Activated naive CD4-positive, alpha-beta T cell treated with anti-CD3 and anti-CD28 coated beads for 36 hours (primary cell): Measurements from ENCODE around the gene ALG1L2. TPM values are rescaled to one million over a fixed set of nuclear protein-coding genes. Genes with fewer than 3 reads are reported as not detected.
"Not testable (repeated sequence)": the region's sequence is repeated elsewhere in the genome, so short reads cannot be mapped to it uniquely, and the experiment has no call there.

Experiments used
- CTCF ChIA-PET: fragments of 350-600 bp; sonication (Branson Sonifier 250); formaldehyde crosslinking; loops from one replicate; lab custom pipeline; 2021; ENCODE audit warnings: antibody characterized with exemption; lab: Charles Lee
- DNase-seq: peaks from one replicate; pipeline ENCODE4 v3.0.0-alpha.2; 2020
- H3K27ac Mint-ChIP-seq: one replicate; pipeline ENCODE4 v1.8.0; 2021; ENCODE audit warnings: mild to moderate bottlenecking, mixed read lengths
- H3K27me3 Mint-ChIP-seq: one replicate; pipeline ENCODE4 v1.8.0; 2021; ENCODE audit warnings: low read depth, mixed read lengths
- H3K36me3 Mint-ChIP-seq: one replicate; pipeline ENCODE4 v1.8.0; 2021; ENCODE audit warnings: low read depth, mixed read lengths
- H3K4me1 Mint-ChIP-seq: one replicate; pipeline ENCODE4 v1.8.0; 2021; ENCODE audit warnings: low read depth, mixed read lengths
- H3K4me3 Mint-ChIP-seq: one replicate; pipeline ENCODE4 v1.8.0; 2021; ENCODE audit warnings: mild to moderate bottlenecking, moderate library complexity, mixed read lengths
- H3K9me3 Mint-ChIP-seq: one replicate; pipeline ENCODE4 v1.8.0; 2021; ENCODE audit warnings: mixed read lengths
- intact Hi-C: fragments of 100-400 bp; cut with micrococcal nuclease; formaldehyde crosslinking; loops from one replicate; pipeline ENCODE4 v1.15.1; 2023
- total RNA-seq, 2 experiments: library from RNA; stranded (reverse); gene quantifications; one replicate each; pipeline ENCODE4 v1.2.3, GENCODE V29; 2021

The ALG1L2 gene
- total RNA-seq, 2 experiments from 2014 or later, result not detected

DNA sequence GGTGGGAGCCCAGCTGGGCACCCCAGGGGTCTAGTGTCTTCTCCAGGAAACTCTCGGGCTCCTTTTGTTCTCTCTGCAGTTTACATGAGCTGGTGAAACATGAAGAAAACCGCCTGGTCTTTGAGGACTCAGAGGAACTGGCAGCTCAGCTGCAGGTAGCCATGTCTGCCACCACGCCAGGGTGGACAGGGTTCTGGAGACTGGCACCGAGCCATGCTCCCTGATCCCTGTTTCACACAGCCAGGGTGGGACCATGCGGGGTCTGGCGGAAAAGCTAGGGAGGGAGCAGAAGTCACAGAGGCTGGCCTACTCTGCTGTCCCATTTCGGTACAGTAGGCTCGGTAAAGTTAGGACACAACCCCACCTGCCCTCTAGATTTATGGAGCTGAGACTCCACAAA is 15.5 kb downstream of the ALG1L2 start:
- H3K36me3 Mint-ChIP-seq, H3K27ac Mint-ChIP-seq, H3K9me3 Mint-ChIP-seq, DNase-seq, H3K27me3 Mint-ChIP-seq, H3K4me3 Mint-ChIP-seq: not testable (repeated sequence)
- intact Hi-C loops, result loop anchor here (2.0 to 5.0 kb wide), 2 partner anchors 154 to 470 kb away; no protein-coding TSS in a partner anchor
- H3K4me1 Mint-ChIP-seq, result peaks cover 23% of the 10 kb centered on the region
- CTCF ChIA-PET, result interaction anchor here (0.7 to 6.4 kb wide), 5 partner anchors 57 to 156 kb away, joined by 3 to 24 read pairs (median 5); no protein-coding TSS in a partner anchor

DNA sequence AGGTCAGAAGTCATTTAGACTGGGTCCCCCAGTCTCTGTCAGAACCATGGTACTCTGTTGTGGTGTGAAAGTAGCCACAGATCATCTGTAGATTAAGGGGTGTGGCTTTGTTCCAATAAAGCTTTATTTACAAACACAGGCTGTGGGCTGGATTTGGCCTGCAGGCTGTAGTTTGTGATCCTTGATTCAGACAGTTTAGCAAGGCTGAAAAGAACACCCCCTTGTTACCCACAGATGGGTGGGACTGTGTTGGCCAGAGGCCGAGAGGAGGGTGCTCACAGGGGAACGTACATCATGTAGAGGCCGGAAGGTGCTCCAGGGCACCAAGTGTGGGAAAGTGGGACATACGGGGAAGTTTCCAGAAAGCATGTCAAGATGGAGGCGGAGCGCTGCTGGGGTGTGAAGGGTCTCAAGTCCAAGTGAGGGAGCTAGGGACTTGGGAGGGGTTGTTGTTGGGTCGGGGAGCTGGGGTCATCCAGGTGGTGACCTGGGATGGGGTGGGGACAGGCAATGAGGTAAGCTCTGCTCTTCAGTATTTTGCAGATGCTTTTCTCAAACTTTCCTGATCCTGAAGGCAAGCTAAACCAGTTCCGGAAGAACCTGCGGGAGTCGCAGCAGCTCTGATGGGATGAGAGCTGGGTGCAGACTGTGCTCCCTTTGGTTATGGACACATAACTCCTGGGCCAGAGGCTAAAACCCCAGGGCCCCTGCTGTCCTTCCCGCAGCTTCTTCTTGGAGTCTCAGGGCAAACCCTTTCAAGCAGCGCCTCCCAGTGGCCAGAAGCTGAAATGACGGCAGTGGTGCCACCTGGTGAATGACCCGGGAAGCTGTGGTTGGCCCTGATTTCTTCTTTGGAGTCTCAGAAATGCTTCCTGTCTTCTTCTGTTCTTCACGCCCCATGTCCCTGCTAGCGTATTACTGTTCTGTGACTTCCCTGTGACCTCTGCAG is 16.3 kb downstream of the ALG1L2 start:
- not testable (repeated sequence) for H3K4me3 Mint-ChIP-seq, H3K27ac Mint-ChIP-seq, H3K27me3 Mint-ChIP-seq, H3K36me3 Mint-ChIP-seq, DNase-seq, H3K9me3 Mint-ChIP-seq
- intact Hi-C loops, result loop anchor here (1.0 to 5.0 kb wide), 3 partner anchors 72 to 471 kb away; no protein-coding TSS in a partner anchor
- CTCF ChIA-PET, result interaction anchor here (0.9 to 6.4 kb wide), 5 partner anchors 10 to 157 kb away, joined by 3 to 24 read pairs (median 5); no protein-coding TSS in a partner anchor
- peaks cover 23% of the 10 kb centered on the region for H3K4me1 Mint-ChIP-seq

DNA sequence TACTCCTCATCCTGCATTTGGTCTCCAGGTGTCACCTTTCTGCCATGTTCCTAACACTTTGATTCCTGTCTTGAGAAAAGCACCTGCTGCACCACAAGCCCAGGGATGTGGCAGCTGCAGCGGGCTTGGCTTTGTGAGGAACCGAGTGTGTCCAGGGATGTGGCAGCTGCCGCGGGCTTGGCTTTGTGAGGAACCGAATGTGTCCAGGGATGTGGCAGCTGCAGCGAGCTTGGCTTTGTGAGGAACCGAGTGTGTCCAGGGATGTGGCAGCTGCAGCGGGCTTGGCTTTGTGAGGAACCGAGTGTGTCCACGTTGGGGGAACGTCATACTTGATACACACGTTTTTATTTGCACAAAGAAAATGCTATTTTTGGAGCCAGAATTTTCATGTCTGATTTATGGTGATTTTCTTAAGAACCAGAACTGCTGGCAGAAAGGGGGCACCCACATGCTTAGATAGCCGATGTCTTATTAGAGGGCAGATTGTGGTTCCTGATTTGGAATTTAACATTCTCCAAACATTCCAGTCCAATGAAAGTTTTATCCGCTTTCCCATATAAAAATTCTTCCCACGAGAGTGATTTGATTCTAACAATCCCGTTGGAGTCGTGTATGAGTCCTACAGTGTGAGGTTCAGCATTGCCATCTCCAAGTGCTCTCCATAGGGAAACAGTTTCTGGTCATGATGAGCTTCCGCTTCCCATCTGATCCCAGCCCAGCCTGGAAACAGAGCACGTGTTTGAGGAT is 17.2 kb downstream of the ALG1L2 start:
- intact Hi-C loops, result loop anchor here (1.0 to 5.0 kb wide), 2 partner anchors 73 to 472 kb away; no protein-coding TSS in a partner anchor
- not testable (repeated sequence) for H3K9me3 Mint-ChIP-seq, H3K27ac Mint-ChIP-seq, H3K4me3 Mint-ChIP-seq, H3K27me3 Mint-ChIP-seq, H3K36me3 Mint-ChIP-seq, DNase-seq
- peaks cover 14% of the 10 kb centered on the region for H3K4me1 Mint-ChIP-seq
- CTCF ChIA-PET, result interaction anchor here (1.3 to 6.4 kb wide), 2 partner anchors 157 to 158 kb away, joined by 6 to 24 read pairs; no protein-coding TSS in a partner anchor

DNA sequence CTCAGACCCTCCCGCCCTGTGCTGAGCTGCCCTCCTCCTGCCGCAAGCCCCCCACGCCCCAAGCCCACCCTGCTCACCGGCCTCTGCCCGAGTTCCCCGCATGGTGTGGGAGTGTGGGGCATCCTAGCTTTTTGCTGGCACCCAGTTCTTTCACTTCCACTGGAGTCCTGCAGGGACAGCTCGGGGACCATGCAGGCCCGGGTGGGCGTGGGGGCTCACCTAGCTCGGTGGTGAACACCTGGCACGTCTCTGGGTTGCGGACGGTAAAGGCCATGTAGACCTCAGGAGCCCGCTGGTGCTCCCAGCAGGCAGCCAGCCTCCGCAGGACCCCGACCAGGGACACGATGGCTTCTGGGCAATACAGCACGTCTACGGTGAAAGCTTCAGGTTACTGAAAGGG is 20.9 kb downstream of the ALG1L2 start:
- CTCF ChIA-PET, intact Hi-C loops, H3K4me3 Mint-ChIP-seq, DNase-seq, H3K27me3 Mint-ChIP-seq, H3K4me1 Mint-ChIP-seq, H3K27ac Mint-ChIP-seq, H3K36me3 Mint-ChIP-seq, H3K9me3 Mint-ChIP-seq: not testable (repeated sequence)

DNA sequence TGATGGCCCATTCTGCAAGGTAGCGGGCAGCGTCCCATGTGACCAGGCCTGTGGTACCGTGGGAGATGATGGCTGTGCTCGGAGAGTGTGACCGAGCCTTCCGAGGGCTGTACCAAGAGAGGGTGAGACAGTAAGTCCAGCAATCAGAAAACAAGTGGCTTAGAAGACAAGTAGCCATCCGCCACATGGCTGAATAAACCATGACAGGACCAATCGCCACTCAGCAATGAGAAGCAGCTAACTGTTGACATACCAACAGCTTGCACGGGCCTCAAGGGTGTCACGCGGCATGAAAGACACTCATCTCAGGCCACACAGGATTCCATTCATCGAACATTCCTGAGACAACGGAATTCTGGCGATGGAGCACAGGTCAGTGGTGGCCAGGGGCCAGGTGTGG is 22.6 kb downstream of the ALG1L2 start:
- H3K36me3 Mint-ChIP-seq, H3K4me3 Mint-ChIP-seq, H3K27ac Mint-ChIP-seq, H3K9me3 Mint-ChIP-seq, H3K4me1 Mint-ChIP-seq, intact Hi-C loops, CTCF ChIA-PET, DNase-seq, H3K27me3 Mint-ChIP-seq: not testable (repeated sequence)

DNA sequence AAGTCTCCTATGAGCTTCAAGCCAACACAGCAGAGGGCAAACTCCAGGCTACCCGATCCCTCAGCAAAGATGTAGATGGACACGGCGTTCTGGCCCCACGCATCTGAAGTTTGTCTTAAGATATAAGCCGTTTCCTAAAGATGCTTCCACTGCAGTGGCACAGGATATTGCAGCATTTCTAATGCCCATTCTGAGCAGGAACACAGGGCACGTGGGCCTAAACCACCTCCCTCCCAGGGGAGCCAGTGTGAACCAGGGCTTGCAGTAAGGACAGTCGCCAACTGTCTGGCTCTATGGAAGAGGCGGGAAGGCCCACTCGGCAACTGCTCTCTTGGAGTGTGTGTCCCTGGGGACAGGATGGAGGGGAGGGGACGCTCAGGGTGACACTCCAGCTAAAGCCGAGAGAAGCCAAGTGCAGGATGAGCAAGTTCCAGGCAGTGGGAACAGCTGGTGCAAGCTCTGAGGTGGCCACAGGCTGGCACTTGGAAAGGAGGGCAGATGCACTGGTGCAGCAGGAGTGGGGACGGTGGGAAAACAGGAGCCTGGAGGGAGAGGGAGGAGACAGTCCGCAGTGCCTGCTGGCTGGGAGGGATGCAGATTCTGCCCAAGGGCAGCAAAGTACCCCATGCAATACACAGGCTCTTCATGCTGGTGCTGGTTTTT is 25.8 kb downstream of the ALG1L2 start:
- H3K27ac Mint-ChIP-seq, H3K4me3 Mint-ChIP-seq, H3K27me3 Mint-ChIP-seq, DNase-seq, H3K36me3 Mint-ChIP-seq, H3K9me3 Mint-ChIP-seq: not testable (repeated sequence)
- peaks cover 15% of the 10 kb centered on the region for H3K4me1 Mint-ChIP-seq
- CTCF ChIA-PET, result interaction anchor here (1.0 to 1.3 kb wide), 2 partner anchors 10 to 13 kb away, joined by 3 read pairs; no protein-coding TSS in a partner anchor
- intact Hi-C loops, result loop anchor here (5.0 kb wide), 1 partner anchor 90 kb away; no protein-coding TSS in a partner anchor

DNA sequence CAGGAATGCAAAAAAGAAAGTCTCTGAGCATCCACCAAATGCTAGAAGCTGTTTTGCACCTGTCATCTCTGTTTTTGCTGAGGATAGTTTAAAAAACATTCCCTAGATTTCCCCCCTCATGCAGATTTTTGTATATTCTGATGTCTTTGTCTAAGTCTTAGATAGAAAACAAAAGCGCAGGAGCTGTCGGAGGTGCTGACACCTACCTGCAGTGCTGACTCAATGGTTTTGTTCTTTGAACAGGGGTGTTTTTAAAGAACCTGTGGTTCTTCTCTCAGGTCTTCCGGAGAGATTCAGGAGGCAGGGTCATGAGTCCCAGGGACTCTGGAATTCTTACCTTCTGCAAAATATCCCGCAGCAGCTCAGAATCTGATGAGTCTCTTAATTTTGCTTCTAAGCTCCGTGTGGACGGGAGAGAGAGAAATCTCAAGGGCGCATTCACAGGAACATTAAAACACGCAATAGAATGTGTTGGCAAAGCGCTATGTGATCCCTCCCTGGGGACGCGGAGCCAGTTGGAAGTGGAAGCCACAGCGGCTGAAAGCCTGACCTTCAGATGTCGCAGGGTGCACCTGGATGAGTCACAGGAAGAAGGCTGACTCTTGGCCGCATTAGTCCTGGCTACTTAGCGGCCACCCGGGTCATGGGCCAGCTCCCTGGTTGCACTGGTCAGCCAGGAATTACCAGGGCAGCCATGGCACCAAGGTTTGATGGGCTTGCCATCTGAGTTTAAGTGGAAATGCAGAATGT is 27.4 kb downstream of the ALG1L2 start:
- intact Hi-C loops, result loop anchor here (5.0 kb wide), 1 partner anchor 92 kb away; no protein-coding TSS in a partner anchor
- CTCF ChIA-PET, H3K4me3 Mint-ChIP-seq, DNase-seq, H3K27me3 Mint-ChIP-seq, H3K36me3 Mint-ChIP-seq, H3K9me3 Mint-ChIP-seq, H3K27ac Mint-ChIP-seq: not testable (repeated sequence)
- peaks cover 19% of the 10 kb centered on the region for H3K4me1 Mint-ChIP-seq

DNA sequence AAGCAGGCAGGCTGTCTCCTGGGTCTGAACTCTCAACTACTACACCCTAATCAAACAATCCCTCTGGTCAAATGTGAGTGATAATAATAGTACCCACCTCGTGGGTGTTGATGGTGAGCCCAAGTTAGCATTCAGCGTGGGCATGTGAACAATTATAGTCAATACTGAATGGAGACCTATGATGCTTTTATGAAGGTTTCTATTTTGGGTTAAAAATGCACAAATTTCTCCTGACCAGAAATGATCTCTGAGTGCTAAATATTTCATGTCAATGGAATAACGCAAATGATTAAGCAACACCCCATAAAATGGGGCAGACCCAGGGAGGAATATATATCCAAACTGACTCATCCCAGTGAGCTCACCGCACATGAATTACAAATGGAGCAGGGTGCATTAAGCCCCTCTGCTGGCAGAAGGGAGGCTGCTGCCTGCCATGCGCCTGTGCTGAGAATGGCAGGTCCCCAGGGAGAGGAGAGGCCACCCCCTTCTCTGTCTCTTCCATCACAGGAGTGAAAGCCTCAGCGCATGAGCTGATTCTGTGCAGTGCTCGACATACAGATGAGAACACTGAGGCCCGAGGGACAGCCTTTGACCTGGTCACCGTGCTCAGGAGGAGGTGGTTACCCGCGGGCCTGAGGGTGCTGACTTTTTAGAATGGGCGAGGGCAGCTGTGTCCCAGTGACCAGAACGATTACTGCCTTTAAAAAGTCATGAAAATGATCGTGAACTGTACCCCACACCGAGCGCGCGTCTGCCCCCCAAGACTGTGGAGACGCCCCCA is 28.9 kb downstream of the ALG1L2 start:
- CTCF ChIA-PET, H3K36me3 Mint-ChIP-seq, H3K9me3 Mint-ChIP-seq, H3K27me3 Mint-ChIP-seq: not testable (repeated sequence)
- Mint-ChIP-seq H3K4me3 (peak overlapping the region; percentile 92), H3K4me1 (peaks cover 19% of the 10 kb centered on the region), H3K27ac (peak overlapping the region; percentile 78)
- intact Hi-C loops, result loop anchor here (1.0 to 5.0 kb wide), 9 partner anchors 69 to 928 kb away; partner anchors contain the start of genes ASTE1, CNBP, IFT122 and NEK11
- DNase-seq, result peak; percentile 36

DNA sequence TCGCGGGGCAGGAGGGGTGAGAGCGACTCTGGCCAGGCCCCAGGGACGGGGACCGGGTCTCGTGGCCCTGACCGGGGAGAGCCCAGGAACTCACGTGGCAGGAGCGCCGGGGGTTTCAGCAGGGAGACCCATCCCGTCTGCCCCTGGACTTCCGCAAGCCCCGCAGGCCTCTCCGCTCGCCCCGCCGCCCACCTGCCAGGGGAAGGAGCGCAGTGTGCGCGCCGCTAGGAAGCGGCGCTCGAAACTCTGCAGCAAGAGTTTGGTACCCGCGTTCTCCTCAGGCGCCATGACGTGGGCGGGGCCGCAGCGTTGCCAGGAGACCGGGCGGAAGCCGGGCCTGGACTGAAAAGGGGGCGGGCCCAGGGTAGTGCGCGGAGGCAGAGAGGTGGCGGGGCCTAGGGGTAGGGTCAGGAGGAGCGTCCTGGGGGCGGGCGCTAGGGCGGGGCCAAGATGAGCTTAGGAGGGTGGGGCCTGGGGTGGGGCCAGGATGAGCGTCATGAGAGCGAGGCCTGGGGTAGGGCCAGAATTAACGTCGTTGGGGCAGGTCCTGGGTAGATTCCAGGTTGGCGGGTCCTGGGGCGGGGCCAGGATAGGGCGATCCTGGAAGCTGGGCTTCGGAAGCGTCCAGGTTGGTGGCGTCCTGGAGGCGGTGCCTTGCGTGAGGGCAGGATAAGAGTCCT is 29.7 kb downstream of the ALG1L2 start:
- H3K36me3 Mint-ChIP-seq, result peaks cover 2% of the 10 kb centered on the region
- intact Hi-C loops, result loop anchor here (1.0 to 5.0 kb wide), 9 partner anchors 68 to 929 kb away; partner anchors contain the start of genes ASTE1, CNBP, IFT122 and NEK11
- peak overlapping the region; percentile 92 for H3K4me3 Mint-ChIP-seq
- no peaks in the 10 kb centered on the region for H3K9me3 Mint-ChIP-seq
- peaks cover 18% of the 10 kb centered on the region for H3K4me1 Mint-ChIP-seq
- DNase-seq, result peak; percentile 99
- H3K27me3 Mint-ChIP-seq, result no peaks in the 10 kb centered on the region
- CTCF ChIA-PET, result interaction anchor here (0.6 kb wide), 1 partner anchor 894 kb away, joined by 4 read pairs; no protein-coding TSS in a partner anchor
- H3K27ac Mint-ChIP-seq, result peak overlapping the region; percentile 95
